CD14-positive monocyte (primary cell): ENCODE results near the gene SYTL2. TPM values are rescaled to one million over a fixed set of nuclear protein-coding genes. Genes with fewer than 3 reads are reported as not detected.

Experiments used
- DNase-seq, 3 donors: peaks; one replicate each; pipeline ENCODE4 v3.0.0-alpha.2; 2011 to 2022
- H2AFZ ChIP-seq: 2 replicates; pipeline ENCODE4 v1.6.0; 2012; ENCODE audit warnings: mild to moderate bottlenecking, low read depth, low read length, inconsistent platforms; ENCODE audit not compliant: insufficient read depth, poor library complexity, severe bottlenecking
- H3K27ac ChIP-seq, 2 donors: 1 replicate in 1 of 2; 2 replicates in 1 of 2; pipeline ENCODE4 v1.5.1; 2012 to 2013; ENCODE audit warnings: low read length in 2 of 2, control low read depth in 1 of 2, inconsistent platforms in 1 of 2, low read depth in 1 of 2, mild to moderate bottlenecking in 1 of 2
- H3K27me3 ChIP-seq, 2 donors: one replicate each; pipeline versions ENCODE4 v1.6.0 to v1.6.1; 2011 to 2013; ENCODE audit warnings: low read length in 2 of 2; ENCODE audit not compliant: control insufficient read depth in 2 of 2, insufficient read depth in 2 of 2
- H3K36me3 ChIP-seq, 2 donors: replicated peaks in 1 of 2; 1 replicate in 1 of 2; 2 replicates in 1 of 2; pipeline versions ENCODE4 v1.5.1 to v1.6.1; 2012 to 2013; ENCODE audit warnings: low read length in 2 of 2, control low read depth in 1 of 2, inconsistent platforms in 1 of 2, mild to moderate bottlenecking in 1 of 2; ENCODE audit not compliant: insufficient read depth in 2 of 2, control insufficient read depth in 1 of 2
- H3K4me1 ChIP-seq, 2 donors: 1 replicate in 1 of 2; 2 replicates in 1 of 2; pipeline versions ENCODE4 v1.5.1 to v1.6.1; 2012 to 2013; ENCODE audit warnings: low read length in 2 of 2, control low read depth in 1 of 2, inconsistent platforms in 1 of 2, mild to moderate bottlenecking in 1 of 2, moderate library complexity in 1 of 2; ENCODE audit not compliant: insufficient read depth in 2 of 2, control insufficient read depth in 1 of 2
- H3K4me2 ChIP-seq: replicated peaks from 2 replicates; pipeline ENCODE3; 2012; ENCODE audit warnings: low read length, moderate library complexity, mild to moderate bottlenecking; ENCODE audit not compliant: poor library complexity, severe bottlenecking; ENCODE audit errors: extremely low read depth
- H3K4me3 ChIP-seq, 3 experiments: fragments of 200-600 bp in 1 of 3; sonication (generic) in 1 of 3; replicated peaks in 1 of 3; 1 replicate in 2 of 3; 2 replicates in 1 of 3; pipeline ENCODE4 v1.5.1; 2011 to 2013; ENCODE audit warnings: low read length in 3 of 3, mild to moderate bottlenecking in 3 of 3, control low read depth in 2 of 3, low read depth in 2 of 3, inconsistent platforms in 1 of 3, moderate library complexity in 1 of 3
- H3K79me2 ChIP-seq: 2 replicates; pipeline ENCODE4 v1.6.0; 2012; ENCODE audit warnings: mild to moderate bottlenecking, control low read depth, inconsistent platforms, low read length, moderate library complexity; ENCODE audit not compliant: insufficient read depth
- H3K9ac ChIP-seq: 2 replicates; pipeline ENCODE4 v1.6.0; 2017; ENCODE audit warnings: low read length, mild to moderate bottlenecking; ENCODE audit not compliant: insufficient read depth, poor library complexity, severe bottlenecking
- H3K9me3 ChIP-seq, 2 donors: replicated peaks in 1 of 2; 1 replicate in 1 of 2; 2 replicates in 1 of 2; pipeline versions ENCODE4 v1.5.1 to v1.6.1; 2012 to 2013; ENCODE audit warnings: low read length in 2 of 2, control low read depth in 1 of 2; ENCODE audit not compliant: control insufficient read depth in 1 of 2, insufficient read depth in 1 of 2
- H4K20me1 ChIP-seq: 2 replicates; pipeline ENCODE4 v1.6.0; 2012; ENCODE audit warnings: mild to moderate bottlenecking, low read length, control low read depth, moderate library complexity; ENCODE audit not compliant: insufficient read depth
- H3K27ac Mint-ChIP-seq, 7 donors: one replicate each; pipeline ENCODE4 v1.8.0; 2020; ENCODE audit warnings: mild to moderate bottlenecking in 7 of 7, mixed read lengths in 7 of 7, moderate library complexity in 6 of 7, inconsistent platforms in 2 of 7
- H3K27me3 Mint-ChIP-seq, 3 donors: one replicate each; pipeline ENCODE4 v1.8.0; 2021 to 2022; ENCODE audit warnings: low read depth in 3 of 3, mild to moderate bottlenecking in 3 of 3, mixed read lengths in 3 of 3, moderate library complexity in 3 of 3, inconsistent platforms in 1 of 3
- H3K36me3 Mint-ChIP-seq, 2 donors: one replicate each; pipeline ENCODE4 v1.8.0; 2020; ENCODE audit warnings: mixed read lengths in 2 of 2, inconsistent platforms in 1 of 2, mild to moderate bottlenecking in 1 of 2
- H3K4me1 Mint-ChIP-seq: one replicate; pipeline ENCODE4 v1.8.0; 2020; ENCODE audit warnings: mild to moderate bottlenecking, mixed read lengths
- H3K4me3 Mint-ChIP-seq, 2 donors: one replicate each; pipeline ENCODE4 v1.8.0; 2020; ENCODE audit warnings: mild to moderate bottlenecking in 2 of 2, mixed read lengths in 2 of 2, moderate library complexity in 1 of 2
- H3K9me3 Mint-ChIP-seq, 7 donors: one replicate each; pipeline ENCODE4 v1.8.0; 2020 to 2022; ENCODE audit warnings: mixed read lengths in 7 of 7, mild to moderate bottlenecking in 6 of 7, moderate library complexity in 6 of 7, inconsistent platforms in 2 of 7
- WGBS: methylation state at CpG from one replicate; pipeline ENCODE4 v1.1.5; 2013; ENCODE audit warnings: missing lambda C conversion rate; ENCODE audit not compliant: insufficient coverage; 5-methylcytosine and 5-hydroxymethylcytosine counted together
- intact Hi-C, 2 donors: fragments of 100-400 bp; cut with micrococcal nuclease; formaldehyde crosslinking; loops; one replicate each; pipeline versions ENCODE4 v1.15.0 to v1.15.1; 2023
- polyA plus RNA-seq, 3 donors: library from polyadenylated mRNA; depleted of rRNA in 1 of 3; unstranded in 2 of 3; stranded (reverse) in 1 of 3; fragments of 300-500 nt in 2 of 3; fragments of >200 nt in 1 of 3; fragmentation: Illumina TruSeq in 2 of 3; gene quantifications; 1 replicate in 2 of 3; 2 replicates in 1 of 3; pipeline ENCODE4 v1.2.3, GENCODE V29; 2012 to 2021
- TF ChIP-seq, protein P1 (sequence below): fragments of 200-600 bp; IDR thresholded peaks from one replicate; pipeline ENCODE4 v1.8.0; 2022; ENCODE audit warnings: antibody characterized with exemption, mild to moderate bottlenecking

The SYTL2 gene
- polyA plus RNA-seq, 3 donors, result 0.30 to 0.48 (median 0.34) TPM

DNA sequence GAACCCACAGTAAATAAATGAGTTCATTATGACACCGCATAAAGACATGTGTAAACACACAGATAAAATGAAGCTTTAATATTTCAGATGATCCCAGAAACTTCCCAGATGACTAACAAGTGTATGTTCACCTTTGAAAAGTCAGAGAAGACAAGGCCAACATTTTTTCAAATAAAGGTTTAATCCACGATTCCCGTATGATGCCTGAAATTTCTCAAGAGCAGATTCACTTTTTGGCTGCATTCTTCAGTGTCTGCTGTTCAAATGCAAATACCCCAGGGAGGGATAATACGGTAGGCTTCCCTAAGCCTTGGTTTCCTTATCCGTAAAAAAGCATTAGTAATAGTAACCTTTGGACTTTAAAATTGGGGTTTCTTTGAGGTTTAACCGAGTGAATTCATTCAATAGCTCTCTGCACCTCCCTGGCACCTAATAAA lies 62.5 kb downstream of the SYTL2 start:
- H3K36me3 ChIP-seq, result no peaks in the 10 kb centered on the region
- H3K36me3 Mint-ChIP-seq, result no peaks in the 10 kb centered on the region
- WGBS, result 100% methylated on average over 3 of the region's 6 CpGs
- no peak overlapping the region for H3K4me3 Mint-ChIP-seq
- H3K9ac ChIP-seq, result no peak overlapping the region
- H3K4me1 ChIP-seq, result peaks cover 10 to 13% of the 10 kb centered on the region in 2 donors
- no peak overlapping the region for H2AFZ ChIP-seq
- H3K27ac Mint-ChIP-seq, result no peak overlapping the region
- DNase-seq, result no peak
- no peaks in the 10 kb centered on the region for H3K9me3 Mint-ChIP-seq
- no peaks in the 10 kb centered on the region for H4K20me1 ChIP-seq
- no peak overlapping the region for H3K4me3 ChIP-seq
- intact Hi-C loops, result no loop called here
- H3K79me2 ChIP-seq, result no peaks in the 10 kb centered on the region
- H3K4me1 Mint-ChIP-seq, result peaks cover 40% of the 10 kb centered on the region
- H3K27me3 ChIP-seq, result no peaks in the 10 kb centered on the region
- H3K27ac ChIP-seq, result no peak overlapping the region
- TF ChIP-seq, protein P1, sequence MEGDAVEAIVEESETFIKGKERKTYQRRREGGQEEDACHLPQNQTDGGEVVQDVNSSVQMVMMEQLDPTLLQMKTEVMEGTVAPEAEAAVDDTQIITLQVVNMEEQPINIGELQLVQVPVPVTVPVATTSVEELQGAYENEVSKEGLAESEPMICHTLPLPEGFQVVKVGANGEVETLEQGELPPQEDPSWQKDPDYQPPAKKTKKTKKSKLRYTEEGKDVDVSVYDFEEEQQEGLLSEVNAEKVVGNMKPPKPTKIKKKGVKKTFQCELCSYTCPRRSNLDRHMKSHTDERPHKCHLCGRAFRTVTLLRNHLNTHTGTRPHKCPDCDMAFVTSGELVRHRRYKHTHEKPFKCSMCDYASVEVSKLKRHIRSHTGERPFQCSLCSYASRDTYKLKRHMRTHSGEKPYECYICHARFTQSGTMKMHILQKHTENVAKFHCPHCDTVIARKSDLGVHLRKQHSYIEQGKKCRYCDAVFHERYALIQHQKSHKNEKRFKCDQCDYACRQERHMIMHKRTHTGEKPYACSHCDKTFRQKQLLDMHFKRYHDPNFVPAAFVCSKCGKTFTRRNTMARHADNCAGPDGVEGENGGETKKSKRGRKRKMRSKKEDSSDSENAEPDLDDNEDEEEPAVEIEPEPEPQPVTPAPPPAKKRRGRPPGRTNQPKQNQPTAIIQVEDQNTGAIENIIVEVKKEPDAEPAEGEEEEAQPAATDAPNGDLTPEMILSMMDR, result no peak
- H3K27me3 Mint-ChIP-seq, result no peaks in the 10 kb centered on the region
- no peak overlapping the region for H3K4me2 ChIP-seq
- H3K9me3 ChIP-seq, result no peaks in the 10 kb centered on the region

DNA sequence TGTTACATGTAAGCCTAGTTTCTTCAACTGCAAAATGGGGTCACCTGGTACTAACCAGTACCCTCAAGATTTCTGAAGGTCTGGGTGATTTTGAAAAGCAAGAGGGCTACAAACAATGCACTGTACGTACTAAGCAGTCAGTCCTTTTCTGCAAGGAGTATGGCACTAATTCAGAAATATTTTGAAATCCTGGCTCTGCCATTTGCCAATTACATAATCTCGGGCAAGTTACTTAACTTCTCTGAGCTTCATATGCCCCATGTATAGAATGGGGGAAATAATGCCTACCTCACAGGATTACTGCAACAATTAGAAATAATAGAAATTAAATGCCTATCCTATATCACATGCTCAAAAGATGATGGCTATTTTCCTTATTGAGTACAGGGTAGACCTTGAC lies 64.3 kb downstream of the SYTL2 start:
- intact Hi-C loops, result no loop called here
- Histone ChIP-seq H3K9me3 (no peaks in the 10 kb centered on the region), H3K4me2 (no peak overlapping the region), H3K79me2 (no peaks in the 10 kb centered on the region), H3K4me1 (peaks cover 10 to 13% of the 10 kb centered on the region in 2 donors), H3K9ac (no peak overlapping the region), H3K36me3 (no peaks in the 10 kb centered on the region), H2AFZ (no peak overlapping the region), H3K4me3 (no peak overlapping the region), H4K20me1 (no peaks in the 10 kb centered on the region), H3K27me3 (no peaks in the 10 kb centered on the region), H3K27ac (no peak overlapping the region)
- 10% methylated on average over 1 of the region's 2 CpGs for WGBS
- TF ChIP-seq, protein P1, result no peak
- H3K4me3 Mint-ChIP-seq, result no peak overlapping the region
- H3K4me1 Mint-ChIP-seq, result peaks cover 30% of the 10 kb centered on the region
- H3K9me3 Mint-ChIP-seq, result no peaks in the 10 kb centered on the region
- H3K27me3 Mint-ChIP-seq, result no peaks in the 10 kb centered on the region
- H3K36me3 Mint-ChIP-seq, result no peaks in the 10 kb centered on the region
- no peak overlapping the region for H3K27ac Mint-ChIP-seq
- peak in 1 of 3 donors; percentile 4 for DNase-seq
